ENCODE results near the gene MAML2. TPM values are rescaled to one million over a fixed set of nuclear protein-coding genes. Genes with fewer than 3 reads are reported as not detected.

MAML2 gene
- total and polyA plus RNA-seq, 9 of the 15 experiments (the other 6 are each of a cell fraction or from before 2014, with no cell fraction given), result 0.79 to 6.8 (median 4.8) TPM

DNA sequence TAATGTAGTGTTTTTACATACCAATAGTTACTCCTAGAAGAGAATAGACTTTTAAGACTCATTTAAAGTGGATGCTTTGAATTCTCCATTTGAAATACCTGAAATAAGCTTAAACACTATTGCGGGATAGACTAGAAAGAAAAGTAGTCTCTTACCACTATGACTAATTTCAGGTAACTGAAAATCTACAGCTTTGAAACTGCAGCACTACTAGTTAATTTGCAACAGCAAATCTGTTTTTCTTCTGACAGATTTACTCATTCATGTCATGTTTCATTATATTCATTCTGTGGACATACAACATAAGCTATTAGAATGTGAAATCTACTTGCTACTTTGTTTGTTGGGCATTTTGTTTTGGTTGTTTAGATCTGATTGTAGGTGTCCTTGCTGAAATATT lies 153.6 kb downstream of the MAML2 start:
- CTCF ChIA-PET (ENCODE audit: low intra/inter-chr PET ratio), result no interaction called here
- no peak overlapping the region for H3K27ac ChIP-seq (ENCODE audit: extremely low read depth, low read depth, low read length)
- H3K9ac ChIP-seq (ENCODE audit: insufficient read depth in 1 of 2, low read depth in 2 of 2, low read length in 2 of 2), result no peak overlapping the region
- in situ Hi-C loops (cut with MboI) (no loop called here), intact Hi-C loops (cut with micrococcal nuclease) (no loop called here)
- WGBS (ENCODE audit: insufficient coverage, low coverage, missing lambda C conversion rate), result 92% methylated on average over 1 of the region's 1 CpG
- H3K9me3 ChIP-seq (replicated peaks; ENCODE audit: control insufficient read depth, insufficient read depth, low read depth, low read length), result no peaks in the 10 kb centered on the region
- no peak for FAIRE-seq
- no peaks in the 10 kb centered on the region for H3K27me3 ChIP-seq (ENCODE audit: control insufficient read depth in 2 of 2, insufficient read depth in 2 of 2, low read length in 2 of 2)
- H3K79me2 ChIP-seq (ENCODE audit: control insufficient read depth, insufficient read depth, low read length), result no peaks in the 10 kb centered on the region
- no peaks in the 10 kb centered on the region for H3K36me3 ChIP-seq (ENCODE audit: control insufficient read depth, insufficient read depth, low read length)
- H3K9me1 ChIP-seq (ENCODE audit: control insufficient read depth, insufficient read depth, low read length), result no peaks in the 10 kb centered on the region
- POLR2A ChIA-PET, result interaction anchor here (0.6 kb wide), 1 partner anchor 16 kb away, joined by 3 read pairs; no protein-coding TSS in a partner anchor
- DNase-seq (ENCODE audit: extremely low read depth in 1 of 4, low spot score in 3 of 4), result no peak
- TF ChIP-seq XRCC3 (IDR thresholded peaks at IDR 0.05) (no peak), SMARCC2 (IDR thresholded peaks at IDR 0.05; ENCODE audit: low read depth) (no peak), ETV1 (tag; conservative IDR thresholded peaks at IDR 0.05; ENCODE audit: low read depth) (no peak), ZNF146 (CRISPR knock-in tag; IDR thresholded peaks at IDR 0.05; ENCODE audit: unreplicated experiment) (no peak), ELF2 (CRISPR knock-in tag; IDR thresholded peaks at IDR 0.05) (no peak), NFRKB (IDR thresholded peaks at IDR 0.05; ENCODE audit: low read depth) (no peak), PHTF2 (CRISPR knock-in tag; IDR thresholded peaks at IDR 0.05) (no peak), PTBP1 (IDR thresholded peaks at IDR 0.05; ENCODE audit: low read depth, low read length) (no peak), MYBL2 (IDR thresholded peaks at IDR 0.05; ENCODE audit: low read depth) (no peak), MYBL2 (CRISPR knock-in tag; IDR thresholded peaks at IDR 0.05; ENCODE audit: borderline replicate concordance) (no peak), RBM39 (optimal IDR thresholded peaks at IDR 0.05; ENCODE audit: low read depth, low read length) (no peak), SUPT5H (IDR thresholded peaks at IDR 0.05) (no peak), MCM2 (IDR thresholded peaks at IDR 0.05; ENCODE audit: low read depth) (no peak)
- TF ChIP-seq, protein P1, sequence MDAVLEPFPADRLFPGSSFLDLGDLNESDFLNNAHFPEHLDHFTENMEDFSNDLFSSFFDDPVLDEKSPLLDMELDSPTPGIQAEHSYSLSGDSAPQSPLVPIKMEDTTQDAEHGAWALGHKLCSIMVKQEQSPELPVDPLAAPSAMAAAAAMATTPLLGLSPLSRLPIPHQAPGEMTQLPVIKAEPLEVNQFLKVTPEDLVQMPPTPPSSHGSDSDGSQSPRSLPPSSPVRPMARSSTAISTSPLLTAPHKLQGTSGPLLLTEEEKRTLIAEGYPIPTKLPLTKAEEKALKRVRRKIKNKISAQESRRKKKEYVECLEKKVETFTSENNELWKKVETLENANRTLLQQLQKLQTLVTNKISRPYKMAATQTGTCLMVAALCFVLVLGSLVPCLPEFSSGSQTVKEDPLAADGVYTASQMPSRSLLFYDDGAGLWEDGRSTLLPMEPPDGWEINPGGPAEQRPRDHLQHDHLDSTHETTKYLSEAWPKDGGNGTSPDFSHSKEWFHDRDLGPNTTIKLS (IDR thresholded peaks at IDR 0.05; ENCODE audit: borderline replicate concordance, low read depth), result no peak
- BruUV-seq (replicated peaks), result no TSS peak
- no peak overlapping the region for H2AFZ ChIP-seq (ENCODE audit: low read depth, low read length)
- H3K4me1 ChIP-seq (replicated peaks in 1 of 2; ENCODE audit: control insufficient read depth in 2 of 2, insufficient read depth in 2 of 2, low read length in 2 of 2), result no peaks in the 10 kb centered on the region; a peak in 1 of 5 replicates
- no peak overlapping the region for H3K4me2 ChIP-seq (ENCODE audit: insufficient read depth, low read length)
- H4K20me1 ChIP-seq (replicated peaks; ENCODE audit: control insufficient read depth, insufficient read depth, low read length), result no peaks in the 10 kb centered on the region
- no peak overlapping the region for H3K4me3 ChIP-seq
- no peak for ATAC-seq

All from K562 (cell line).